Measurements from ENCODE around the gene ITGA6. TPM values are rescaled to one million over a fixed set of nuclear protein-coding genes. Genes with fewer than 3 reads are reported as not detected.

The ITGA6 gene
- total RNA-seq, 1 donor from 2014 or later: 70.4 TPM

DNA sequence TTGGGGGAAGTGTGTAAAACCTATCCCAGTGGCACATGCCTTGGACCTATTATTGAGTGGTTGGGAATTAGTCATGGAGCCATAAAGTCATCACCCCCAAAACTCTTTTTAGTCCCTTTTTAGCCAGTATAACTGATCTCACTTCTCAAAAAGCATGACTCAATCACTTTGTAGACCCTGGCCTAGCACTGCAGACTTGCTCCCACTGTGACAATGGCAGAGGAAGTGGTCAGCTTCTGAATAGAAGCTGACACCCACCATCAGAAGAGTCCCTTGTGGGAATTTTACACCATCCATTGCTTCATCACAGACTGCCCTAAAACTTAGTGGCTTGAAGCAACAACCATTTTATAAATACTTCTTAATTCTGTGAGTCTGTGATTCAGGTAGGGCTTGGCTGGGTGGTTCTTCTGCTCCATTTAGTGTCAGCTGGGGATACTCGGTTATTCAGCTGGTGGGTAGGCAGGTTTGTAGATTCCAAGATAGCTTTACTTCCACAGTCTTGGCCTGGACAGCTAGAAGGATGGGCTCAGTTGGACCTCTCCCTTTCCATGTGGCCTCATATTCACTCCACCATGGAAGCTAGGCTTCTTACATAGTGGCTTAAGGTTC is 10.8 kb upstream of the ITGA6 start:
- H3K36me3 ChIP-seq: no peaks in the 10 kb centered on the region
- no peaks in the 10 kb centered on the region for H3K9me3 ChIP-seq
- ATAC-seq (no peak), DNase-seq (no peak)
- intact Hi-C loops (cut with DNase I): no loop called here
- H3K27me3 ChIP-seq (ENCODE audit: low read depth): no peaks in the 10 kb centered on the region
- H3K4me3 ChIP-seq: no peak overlapping the region
- no peaks in the 10 kb centered on the region for H3K4me1 ChIP-seq
- TF ChIP-seq, protein P1, sequence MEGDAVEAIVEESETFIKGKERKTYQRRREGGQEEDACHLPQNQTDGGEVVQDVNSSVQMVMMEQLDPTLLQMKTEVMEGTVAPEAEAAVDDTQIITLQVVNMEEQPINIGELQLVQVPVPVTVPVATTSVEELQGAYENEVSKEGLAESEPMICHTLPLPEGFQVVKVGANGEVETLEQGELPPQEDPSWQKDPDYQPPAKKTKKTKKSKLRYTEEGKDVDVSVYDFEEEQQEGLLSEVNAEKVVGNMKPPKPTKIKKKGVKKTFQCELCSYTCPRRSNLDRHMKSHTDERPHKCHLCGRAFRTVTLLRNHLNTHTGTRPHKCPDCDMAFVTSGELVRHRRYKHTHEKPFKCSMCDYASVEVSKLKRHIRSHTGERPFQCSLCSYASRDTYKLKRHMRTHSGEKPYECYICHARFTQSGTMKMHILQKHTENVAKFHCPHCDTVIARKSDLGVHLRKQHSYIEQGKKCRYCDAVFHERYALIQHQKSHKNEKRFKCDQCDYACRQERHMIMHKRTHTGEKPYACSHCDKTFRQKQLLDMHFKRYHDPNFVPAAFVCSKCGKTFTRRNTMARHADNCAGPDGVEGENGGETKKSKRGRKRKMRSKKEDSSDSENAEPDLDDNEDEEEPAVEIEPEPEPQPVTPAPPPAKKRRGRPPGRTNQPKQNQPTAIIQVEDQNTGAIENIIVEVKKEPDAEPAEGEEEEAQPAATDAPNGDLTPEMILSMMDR (IDR thresholded peaks at IDR 0.05): no peak
- H3K27ac ChIP-seq: no peak overlapping the region

DNA sequence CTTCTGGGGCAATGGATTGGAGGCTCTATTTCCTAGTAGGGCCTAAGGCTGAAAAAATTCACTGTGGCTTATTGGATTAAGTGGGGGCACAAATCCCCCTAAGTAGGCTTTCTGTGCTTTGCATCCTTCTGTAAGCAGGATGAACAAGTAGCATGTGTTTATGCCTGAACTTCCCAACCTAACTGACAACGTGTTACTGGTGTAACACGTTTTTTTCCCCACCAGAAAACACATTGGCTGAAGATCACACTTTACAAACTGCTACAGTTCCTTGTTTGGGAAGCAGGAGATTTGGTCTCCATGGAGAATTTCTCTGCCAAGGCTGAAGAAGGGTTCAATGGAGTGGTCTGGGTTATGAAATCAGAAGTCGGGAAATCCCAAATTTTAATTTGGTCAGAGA is 7.2 kb upstream of the ITGA6 start:
- no peaks in the 10 kb centered on the region for H3K4me1 ChIP-seq
- H3K36me3 ChIP-seq: no peaks in the 10 kb centered on the region
- TF ChIP-seq, protein P1 (IDR thresholded peaks at IDR 0.05): no peak
- DNase-seq (no peak), ATAC-seq (peak in 1 of 2 donors; percentile 64)
- no peak overlapping the region for H3K4me3 ChIP-seq
- intact Hi-C loops (cut with DNase I): no loop called here
- H3K9me3 ChIP-seq: no peaks in the 10 kb centered on the region
- no peaks in the 10 kb centered on the region for H3K27me3 ChIP-seq (ENCODE audit: low read depth)
- H3K27ac ChIP-seq: no peak overlapping the region

DNA sequence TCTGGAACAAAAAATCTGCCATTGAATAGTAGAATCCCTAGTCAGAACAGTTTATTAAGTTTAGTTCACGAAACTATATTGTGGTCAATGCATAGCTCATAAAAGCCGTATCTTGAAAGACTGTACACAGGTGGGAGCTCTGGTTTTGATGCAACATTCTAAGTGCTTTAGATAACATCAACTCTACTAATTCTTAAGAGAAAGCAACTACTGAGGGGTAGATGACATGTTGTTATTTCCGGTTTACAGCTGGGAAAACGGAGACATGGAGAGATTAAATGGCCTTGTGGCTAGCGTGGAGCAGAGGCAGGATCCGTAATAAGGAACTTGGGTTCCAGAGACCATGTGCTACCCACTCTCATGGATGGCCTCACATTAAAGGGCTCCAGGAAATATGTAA is 4.2 kb upstream of the ITGA6 start:
- peaks cover 3% of the 10 kb centered on the region for H3K27me3 ChIP-seq (ENCODE audit: low read depth)
- ATAC-seq (no peak), DNase-seq (no peak)
- TF ChIP-seq, protein P1 (IDR thresholded peaks at IDR 0.05): no peak
- H3K4me3 ChIP-seq: no peak overlapping the region
- H3K4me1 ChIP-seq: peaks cover 10% of the 10 kb centered on the region
- H3K9me3 ChIP-seq: no peaks in the 10 kb centered on the region
- no peaks in the 10 kb centered on the region for H3K36me3 ChIP-seq
- no peak overlapping the region for H3K27ac ChIP-seq
- intact Hi-C loops (cut with DNase I): no loop called here

DNA sequence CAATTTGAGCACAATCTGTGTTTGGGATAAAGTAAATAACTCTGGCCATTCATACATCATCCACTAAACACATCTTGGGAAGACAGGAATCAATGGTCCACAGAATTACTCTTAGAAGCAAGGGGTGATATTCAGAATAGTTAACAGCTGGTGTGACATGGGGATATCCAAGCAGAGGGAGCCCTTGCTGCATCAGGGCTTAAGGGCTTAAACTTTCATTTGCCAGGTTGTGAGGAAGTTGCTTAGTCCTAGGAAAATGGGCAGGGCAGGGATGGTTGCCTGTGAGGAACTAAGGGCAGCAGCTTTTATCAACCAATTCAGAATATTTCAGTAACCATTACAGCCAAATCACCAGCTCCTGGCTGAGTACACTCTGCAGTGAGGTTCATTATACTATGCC is 2.0 kb upstream of the ITGA6 start:
- TF ChIP-seq, protein P1 (IDR thresholded peaks at IDR 0.05): no peak
- Histone ChIP-seq H3K9me3 (no peaks in the 10 kb centered on the region), H3K36me3 (no peaks in the 10 kb centered on the region), H3K4me1 (peaks cover 21% of the 10 kb centered on the region), H3K4me3 (no peak overlapping the region), H3K27ac (no peak overlapping the region), H3K27me3 (ENCODE audit: low read depth) (peaks cover 3% of the 10 kb centered on the region)
- no peak for ATAC-seq
- intact Hi-C loops (cut with DNase I): no loop called here
- no peak for DNase-seq

DNA sequence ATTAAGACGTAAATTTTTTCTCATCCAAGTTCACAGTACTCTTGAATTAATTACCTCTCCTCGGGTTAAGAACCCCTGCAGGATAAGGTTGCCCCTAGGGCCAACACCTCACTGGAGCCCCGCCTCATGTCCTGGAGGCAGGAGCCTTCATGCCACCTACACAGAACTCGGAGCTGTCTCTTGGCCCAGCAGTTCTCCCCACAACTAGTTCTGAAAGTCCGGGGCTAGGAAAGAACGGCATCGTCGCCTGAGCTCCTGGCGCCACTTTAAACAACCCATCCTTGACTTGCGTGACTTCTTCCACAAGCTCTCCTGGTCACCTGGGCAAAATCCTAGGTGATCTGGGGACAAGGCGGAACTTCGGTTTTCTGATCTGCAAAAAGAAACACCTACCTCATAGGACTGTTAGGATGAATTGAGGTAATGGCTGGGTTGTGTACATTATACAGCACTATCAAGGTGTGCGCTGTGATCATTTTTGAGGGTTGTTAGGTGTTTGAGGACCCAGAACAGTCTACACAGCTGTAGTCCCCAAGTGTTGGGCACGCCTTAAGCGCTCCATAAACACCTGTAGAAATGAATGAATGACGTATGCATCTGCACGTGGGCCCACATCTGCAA is 641 bp upstream of the ITGA6 start:
- Histone ChIP-seq H3K36me3 (no peaks in the 10 kb centered on the region), H3K27ac (peak overlapping the region; percentile 87), H3K27me3 (ENCODE audit: low read depth) (peaks cover 3% of the 10 kb centered on the region), H3K9me3 (no peaks in the 10 kb centered on the region), H3K4me3 (peak overlapping the region; percentile 86), H3K4me1 (peaks cover 35% of the 10 kb centered on the region)
- intact Hi-C loops (cut with DNase I): no loop called here
- DNase-seq (no peak), ATAC-seq (no peak)
- TF ChIP-seq, protein P1 (IDR thresholded peaks at IDR 0.05): no peak
